Right lung (tissue), 5 donors: ENCODE measurements around the gene NET1. TPM values are rescaled to one million over a fixed set of nuclear protein-coding genes. Genes with fewer than 3 reads are reported as not detected.

Experiments used
- DNase-seq, 2 donors: peaks; one replicate each; pipeline ENCODE4 v3.0.0-alpha.2; 2013
- polyA plus RNA-seq, 5 donors: library from polyadenylated mRNA; unstranded; fragments of 120-200 nt; gene quantifications; one replicate each; pipeline versions ENCODE4 v1.2.1 to v1.2.3, GENCODE V29; 2013; ENCODE audit warnings: inconsistent platforms in 1 of 5, low replicate concordance in 1 of 5; ENCODE audit not compliant: insufficient read length in 5 of 5, insufficient read depth in 1 of 5

Gene NET1
- polyA plus RNA-seq, 5 donors = 129 to 220 (median 187) TPM

DNA sequence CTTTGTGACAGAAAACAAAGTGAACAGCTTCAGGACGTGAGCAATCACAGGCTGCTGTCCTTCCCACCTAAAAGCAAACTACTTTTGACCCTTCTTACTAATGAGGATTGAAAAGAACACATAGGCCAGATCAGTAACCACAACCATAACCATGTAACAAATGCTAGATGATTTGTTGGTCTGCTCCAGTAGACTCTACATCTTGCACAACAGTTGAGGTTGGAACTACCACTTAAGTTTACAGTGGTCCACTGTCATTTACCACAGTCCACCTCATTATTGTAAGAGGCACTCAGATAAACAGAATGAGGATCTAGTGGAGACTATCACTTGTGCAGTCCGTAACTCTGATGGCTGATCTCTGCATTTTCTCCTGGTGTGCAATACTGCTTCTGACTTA lies 27.8 kb downstream of the NET1 start:
- no peak for DNase-seq

DNA sequence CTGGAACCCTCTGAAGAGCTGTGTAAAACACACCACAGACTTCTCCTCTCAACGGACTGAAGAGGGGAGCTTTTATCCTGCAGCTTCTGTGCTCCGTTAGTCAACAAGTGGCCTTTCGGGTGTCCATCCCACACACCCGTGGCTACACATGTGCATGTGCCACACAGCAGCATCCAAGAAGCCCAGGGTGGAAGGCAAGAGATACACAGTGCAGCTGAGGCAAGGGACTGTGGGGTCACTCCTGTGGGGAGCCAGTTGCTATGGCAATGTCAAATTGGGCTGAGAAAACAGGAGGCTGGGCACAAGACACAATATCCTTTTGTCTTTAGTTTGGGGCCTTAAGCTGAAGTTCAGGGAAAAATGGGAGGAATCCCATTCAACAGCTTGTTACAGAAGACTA lies 28.7 kb downstream of the NET1 start:
- no peak for DNase-seq

GRCh38 chr10:5442065-5442989 lies 30.0 kb downstream of the NET1 start:
- DNase-seq = peak in 1 of 2 donors; percentile 48

DNA sequence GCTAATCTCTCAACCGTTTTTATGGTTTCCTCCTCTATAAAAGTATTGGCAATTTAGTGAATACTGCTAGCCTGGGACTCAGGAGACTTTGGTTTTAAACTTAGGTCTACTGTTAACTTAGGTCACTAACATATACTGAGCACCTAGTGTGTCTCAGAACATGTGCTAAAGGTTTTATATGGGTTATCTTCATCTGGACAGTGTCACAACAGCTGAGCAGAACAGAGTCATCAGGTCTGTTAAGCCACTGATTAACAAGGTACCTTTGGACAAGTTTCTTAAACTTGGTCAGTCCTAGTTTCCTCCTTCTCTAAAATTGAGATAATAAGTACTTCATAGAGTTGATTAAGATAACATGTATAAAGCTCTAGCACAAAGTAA lies 30.6 kb downstream of the NET1 start:
- DNase-seq = no peak

- no peak for DNase-seq
Observed at GRCh38 chr10:5443429-5443828, 31.1 kb downstream of the NET1 start.

- DNase-seq = no peak
Observed at GRCh38 chr10:5445006-5445405, 32.6 kb downstream of the NET1 start.

DNA sequence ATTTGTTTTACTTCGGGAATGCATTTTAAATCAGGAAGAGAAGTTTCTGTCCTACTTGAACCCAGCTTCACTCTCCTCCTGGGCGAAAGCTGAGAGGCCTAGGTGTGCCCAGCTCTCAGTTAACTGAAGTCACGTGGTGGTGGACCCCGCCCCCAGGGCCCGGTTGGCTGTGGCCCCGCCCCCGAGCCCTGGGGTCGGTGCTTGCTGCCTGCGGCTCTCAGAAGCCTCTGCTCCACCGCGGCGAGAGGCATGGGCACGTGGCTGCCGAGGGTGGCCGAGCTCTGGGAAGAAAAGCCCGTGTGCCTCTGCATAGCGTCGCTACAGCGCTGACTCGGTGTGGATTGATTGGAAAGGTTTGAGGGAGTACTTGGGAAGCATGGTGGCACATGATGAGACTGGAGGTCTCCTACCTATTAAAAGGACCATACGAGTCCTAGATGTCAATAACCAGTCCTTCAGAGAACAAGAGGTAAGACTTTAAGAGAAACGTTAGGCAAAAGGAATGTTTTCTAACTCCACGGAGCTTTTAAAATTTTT lies 34.1 kb downstream of the NET1 start:
- DNase-seq = peak; percentile 86

DNA sequence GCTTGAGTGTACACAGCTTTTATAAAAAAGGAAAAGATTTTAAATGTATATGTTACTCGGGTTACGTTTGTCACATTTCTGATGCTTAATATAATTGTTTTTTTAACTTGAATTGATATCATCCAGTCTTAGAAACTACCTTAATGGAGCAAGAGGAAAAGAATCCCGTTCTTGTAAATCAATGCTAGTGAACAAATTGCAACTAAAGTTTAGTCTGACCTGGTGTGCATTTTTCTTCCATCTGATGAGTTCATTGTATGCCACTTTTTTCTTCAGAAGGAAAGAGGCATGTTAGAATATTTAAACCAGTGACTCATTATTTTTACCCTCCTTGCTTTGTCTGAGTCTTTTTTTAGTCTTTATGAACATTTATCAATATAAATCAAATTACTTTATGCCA lies 34.7 kb downstream of the NET1 start:
- no peak for DNase-seq

- no peak for DNase-seq
Observed at GRCh38 chr10:5447611-5448071, 35.3 kb downstream of the NET1 start.

- DNase-seq = no peak
Observed at GRCh38 chr10:5448333-5449001, 36.1 kb downstream of the NET1 start.

DNA sequence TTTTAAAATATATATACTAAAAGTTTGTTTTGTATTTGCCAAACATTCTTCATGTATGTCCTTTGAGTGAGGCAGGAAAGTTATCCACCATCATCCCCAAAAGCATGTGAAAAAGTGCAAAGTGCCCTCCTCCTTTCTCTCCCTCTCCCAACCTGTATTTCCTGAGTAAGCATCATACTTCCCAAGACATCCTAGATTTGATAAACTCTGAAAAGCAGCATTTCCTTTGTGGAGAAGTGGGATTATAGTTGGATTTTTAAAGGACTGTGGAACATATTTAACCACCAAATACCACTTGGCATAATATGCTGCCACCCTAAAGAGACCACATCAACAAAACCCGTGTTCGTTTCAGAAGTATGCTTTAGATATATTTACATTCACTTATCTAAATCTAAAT lies 36.9 kb downstream of the NET1 start:
- no peak for DNase-seq

DNA sequence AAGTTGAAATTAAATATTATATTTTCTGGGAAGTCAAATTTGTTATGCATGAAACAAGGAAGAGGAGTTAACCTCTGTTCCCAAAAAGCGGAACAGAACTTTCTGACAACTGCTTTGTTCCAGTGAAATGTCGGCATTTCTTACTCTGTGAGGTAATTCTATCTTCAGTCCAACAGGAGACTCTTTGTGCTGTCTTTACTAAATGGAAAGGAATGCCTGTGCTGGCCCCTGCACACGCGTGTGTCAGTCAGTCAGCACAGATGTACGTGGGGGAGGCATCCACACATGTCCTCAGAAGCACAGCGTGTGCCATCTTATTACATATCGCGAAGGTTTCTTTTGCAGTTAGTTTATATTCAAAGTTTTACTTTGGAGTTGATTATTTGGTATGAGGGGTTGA lies 37.5 kb downstream of the NET1 start:
- no peak for DNase-seq

GRCh38 chr10:5450605-5451384 lies 38.4 kb downstream of the NET1 start:
- DNase-seq = no peak

DNA sequence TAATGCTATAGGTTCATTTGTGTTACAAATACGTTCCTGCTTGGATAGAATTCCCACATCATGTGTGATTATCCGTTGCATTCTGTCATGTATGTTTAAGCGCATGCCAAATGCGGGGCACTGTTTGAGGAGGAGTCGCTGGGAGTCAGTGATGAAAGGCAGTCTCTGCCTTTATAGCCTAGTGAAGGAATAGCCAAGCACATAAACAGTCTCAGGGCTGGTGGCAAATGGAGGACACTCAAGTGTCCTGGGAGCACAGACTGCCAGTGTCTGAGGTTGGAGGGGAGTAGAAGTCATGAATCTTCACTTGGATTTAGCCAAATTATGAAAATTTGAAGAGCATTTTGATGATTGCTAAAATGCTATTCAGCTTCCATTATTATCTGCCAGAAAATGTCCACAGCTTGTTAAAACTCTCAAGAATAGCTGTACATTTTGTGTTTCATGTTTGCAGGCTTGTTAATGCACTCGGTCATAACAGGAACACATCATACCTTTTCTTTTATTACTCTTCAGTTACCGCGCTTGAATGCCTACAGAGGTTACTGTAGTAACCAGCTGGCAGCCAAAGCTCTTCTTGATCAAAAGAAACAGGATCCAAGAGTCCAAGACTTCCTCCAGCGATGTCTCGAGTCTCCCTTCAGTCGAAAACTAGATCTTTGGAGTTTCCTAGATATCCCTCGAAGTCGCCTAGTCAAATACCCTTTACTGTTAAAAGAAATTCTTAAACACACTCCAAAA lies 41.6 kb downstream of the NET1 start:
- DNase-seq = no peak

- no peak for DNase-seq
Observed at GRCh38 chr10:5456563-5456962, 44.2 kb downstream of the NET1 start.

GRCh38 chr10:5457741-5458140 lies 45.4 kb downstream of the NET1 start:
- no peak for DNase-seq

DNA sequence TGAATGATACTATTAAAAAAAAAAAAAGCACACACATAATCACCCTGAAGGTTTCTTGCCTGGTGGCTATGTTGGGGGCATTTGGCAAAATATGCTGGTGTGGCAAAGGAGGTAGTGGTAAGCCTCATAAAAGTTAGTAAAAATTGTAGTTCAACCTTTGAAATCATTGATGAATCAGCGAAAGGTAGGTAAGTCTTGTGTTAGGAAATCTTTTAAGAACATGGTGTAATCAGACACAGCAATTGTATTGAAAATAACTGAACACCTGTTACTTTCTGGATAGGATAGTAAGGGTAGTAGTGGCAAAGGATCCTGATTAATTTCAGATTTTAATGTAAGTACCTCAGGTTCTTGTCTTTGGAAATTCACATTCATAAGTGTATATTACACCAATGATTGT lies 46.1 kb downstream of the NET1 start:
- no peak for DNase-seq

DNA sequence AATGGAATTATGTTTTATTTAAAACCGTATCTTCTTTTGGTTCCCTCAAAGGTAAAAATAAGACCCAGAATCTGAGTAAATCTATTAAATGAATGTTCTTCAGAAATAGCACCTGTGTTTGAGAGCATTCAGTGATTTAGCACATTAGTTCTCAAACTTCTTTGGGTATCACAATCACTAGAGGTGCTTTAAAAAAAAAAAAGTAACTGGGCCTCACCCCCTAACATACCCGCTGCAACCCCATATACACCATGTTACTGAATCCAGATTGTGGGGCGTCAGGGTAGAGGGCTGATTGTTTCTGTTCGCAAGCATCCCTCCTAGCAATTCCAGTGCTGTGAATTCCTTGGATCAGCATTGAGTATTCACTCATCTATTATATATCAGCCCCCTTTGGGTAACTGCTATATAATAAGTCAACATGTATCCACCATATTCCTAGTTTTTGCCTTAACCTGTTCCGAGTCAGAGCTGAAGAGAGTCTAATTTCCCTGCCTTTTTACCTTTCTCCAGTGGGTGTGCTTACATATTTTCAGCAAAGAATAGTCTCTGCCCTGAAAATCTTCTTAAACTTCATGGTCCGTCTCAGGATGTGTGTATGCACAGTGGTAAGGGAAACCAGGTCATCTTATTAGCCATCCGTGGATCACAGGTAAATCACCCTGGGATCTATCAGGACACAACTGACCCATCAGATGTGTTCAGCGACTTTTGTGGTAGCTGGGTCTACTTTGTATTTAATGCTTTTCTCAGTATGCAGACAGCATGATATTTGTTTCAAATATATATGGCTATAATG lies 46.8 kb downstream of the NET1 start:
- no peak for DNase-seq

DNA sequence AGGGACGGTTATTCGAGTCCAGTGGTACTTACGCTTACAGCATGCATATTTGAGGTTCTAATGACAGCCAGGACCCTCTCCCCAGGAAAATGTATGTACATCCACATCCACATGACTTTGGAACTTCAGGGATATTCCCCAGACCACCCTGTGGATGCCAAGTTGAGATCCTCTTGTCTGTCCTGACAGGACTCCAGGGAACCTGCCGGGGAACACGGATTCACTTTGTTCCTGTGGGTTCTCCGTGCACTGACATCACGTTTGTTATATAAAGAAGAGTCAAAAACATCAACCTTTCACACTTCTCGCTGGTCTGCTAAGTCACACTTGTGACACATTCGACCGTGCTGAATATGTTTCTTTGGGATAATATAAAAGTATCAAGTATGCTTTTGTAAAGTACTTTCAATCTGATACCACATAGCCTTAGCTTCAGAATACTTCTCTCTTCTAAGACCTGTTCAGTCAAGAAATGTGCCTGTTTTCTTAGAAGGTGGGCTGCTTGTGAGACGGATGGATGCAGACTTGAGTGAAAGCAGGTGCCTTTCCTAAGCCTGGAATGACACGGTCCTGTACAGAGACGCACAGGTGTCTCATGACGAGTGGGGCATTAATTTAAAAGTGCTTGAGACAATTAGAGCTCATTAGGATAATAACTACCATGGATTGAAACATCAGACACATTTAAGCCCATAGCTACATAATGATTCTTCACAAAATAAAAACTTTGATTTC lies 48.3 kb downstream of the NET1 start:
- DNase-seq = no peak

GRCh38 chr10:5461203-5461588 lies 48.8 kb downstream of the NET1 start:
- no peak for DNase-seq
